GM21515 (cell line): ENCODE measurements around the gene SFTA2.
"Not testable (repeated sequence)": the region's sequence is repeated elsewhere in the genome, so short reads cannot be mapped to it uniquely, and the experiment has no call there.

Experiments used
- ATAC-seq: cut with Tn5 transposase; IDR thresholded peaks from one replicate; pipeline ENCODE4 v1.9.1; 2021; ENCODE audit not compliant: unreplicated experiment

The SFTA2 gene

GRCh38 chr6:30944051-30944450 is 12.1 kb upstream of the SFTA2 start:
- ATAC-seq, result no peak

- ATAC-seq, result no peak
Measured at GRCh38 chr6:30942338-30943060, 10.5 kb upstream of the SFTA2 start.

DNA sequence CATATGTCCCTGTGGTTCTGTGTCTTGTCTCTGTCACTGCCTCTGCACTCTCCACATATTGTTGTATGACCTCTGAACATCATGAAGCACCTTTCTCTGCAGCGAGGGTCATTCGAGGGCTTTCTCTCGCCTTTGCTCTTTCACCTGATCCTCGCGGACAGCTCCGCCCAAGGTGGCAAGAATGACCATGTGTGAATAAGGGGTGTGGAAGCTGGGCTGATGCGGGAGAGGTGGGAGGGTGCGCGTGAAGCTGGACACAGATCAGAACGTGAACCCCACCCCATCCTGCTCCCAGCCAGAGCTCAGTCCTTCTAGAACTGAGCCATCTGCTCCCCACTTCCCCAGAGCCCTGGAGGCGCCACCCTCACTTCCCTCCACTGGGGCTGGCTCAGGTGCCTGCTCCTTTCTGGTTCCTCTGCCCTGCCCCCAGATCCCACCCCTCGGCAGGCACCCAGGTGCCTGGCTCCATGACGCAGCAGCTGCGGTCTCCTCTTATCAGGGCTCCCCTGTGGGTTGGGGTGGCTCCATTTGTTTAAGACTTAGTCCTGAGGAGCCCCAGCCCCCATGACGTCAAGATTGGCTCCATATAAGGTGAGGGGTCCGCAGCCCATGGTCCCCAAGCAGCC is 8.5 kb upstream of the SFTA2 start, which contains the start of gene MUCL3:
Gene MUCL3, plus strand, starts transcription at position 613 of the 626 bp plus-strand sequence. CDS start 27 bp downstream, outside the sequence.
- no peak for ATAC-seq

- ATAC-seq, result no peak
Measured at GRCh38 chr6:30939473-30939872, 7.5 kb upstream of the SFTA2 start.

- ATAC-seq, result no peak
Measured at GRCh38 chr6:30938730-30939129, 6.8 kb upstream of the SFTA2 start.

DNA sequence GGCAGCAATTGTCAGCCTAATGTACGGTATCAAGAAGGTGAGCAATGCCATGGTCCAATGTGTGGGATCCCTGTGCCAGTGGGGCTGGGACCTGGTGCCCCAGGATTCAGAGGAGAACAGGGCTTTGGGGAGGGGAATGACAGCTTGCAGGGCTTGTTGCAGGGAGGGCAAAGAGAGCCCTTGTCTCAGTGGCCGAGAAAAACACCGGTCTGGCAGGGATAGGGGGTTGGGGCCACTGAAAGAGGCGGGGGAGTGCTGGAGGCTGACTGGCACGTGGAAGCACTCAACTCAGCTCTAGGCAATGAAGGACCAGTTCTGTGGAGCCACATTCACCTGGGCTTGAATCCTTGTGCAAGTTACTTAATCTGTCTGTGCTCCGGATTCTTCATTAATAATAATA is 5.3 kb upstream of the SFTA2 start:
- ATAC-seq, result no peak

DNA sequence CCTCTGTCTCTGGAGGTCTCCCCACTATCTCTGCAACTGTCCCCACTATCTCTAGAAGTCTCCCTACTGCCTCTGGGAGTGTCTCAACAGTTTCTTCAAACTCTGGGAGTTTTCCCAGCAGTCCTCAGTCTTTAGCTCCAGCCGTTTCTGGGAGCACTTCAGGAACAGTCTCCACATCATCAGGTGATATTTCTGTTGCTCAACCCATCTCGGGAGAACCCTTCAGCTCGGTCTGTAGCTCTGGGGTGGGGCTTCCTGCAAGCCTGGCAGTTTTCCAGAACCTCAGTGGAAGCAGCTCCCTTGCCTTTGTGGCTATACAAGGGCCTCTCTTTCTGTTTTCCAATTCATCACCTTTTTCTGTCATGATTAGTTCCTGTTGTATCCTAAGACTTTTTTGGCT is 3.0 kb upstream of the SFTA2 start:
- no peak for ATAC-seq

DNA sequence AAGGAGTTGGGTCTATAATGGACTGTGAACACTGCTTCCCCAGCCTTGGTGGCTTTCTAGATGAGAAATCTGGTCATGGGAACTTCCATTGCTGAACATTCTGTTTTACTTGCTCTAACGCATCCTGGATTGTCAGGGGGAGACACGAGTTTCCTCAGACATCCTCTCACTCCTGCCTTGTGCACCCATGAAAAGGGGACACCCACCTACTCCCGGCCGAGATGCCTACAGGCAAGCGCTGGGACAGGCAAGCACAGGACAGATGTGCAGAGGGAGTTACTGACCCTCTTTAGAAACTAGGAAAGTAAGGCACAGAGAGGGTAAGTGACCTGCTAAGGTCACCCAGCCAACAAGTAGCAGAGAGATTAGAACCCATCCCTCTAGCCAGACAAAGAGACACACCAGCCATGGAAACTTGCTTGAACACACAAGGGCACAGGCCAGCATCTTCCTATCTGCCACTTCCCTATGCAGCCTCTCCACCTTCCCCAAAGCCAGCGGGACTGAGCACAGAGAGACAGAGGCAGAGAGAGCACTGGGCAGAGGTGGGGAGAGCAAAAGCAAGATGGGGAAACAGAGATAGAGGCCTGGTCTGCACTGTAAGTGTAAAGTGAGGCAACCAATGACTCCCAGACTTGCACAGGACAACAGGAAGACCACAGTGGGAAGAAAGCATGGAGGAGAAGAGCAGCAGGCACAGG is 845 bp upstream of the SFTA2 start:
- no peak for ATAC-seq

GRCh38 chr6:30931272-30931671 is 698 bp downstream of the SFTA2 start:
- ATAC-seq, result no peak

DNA sequence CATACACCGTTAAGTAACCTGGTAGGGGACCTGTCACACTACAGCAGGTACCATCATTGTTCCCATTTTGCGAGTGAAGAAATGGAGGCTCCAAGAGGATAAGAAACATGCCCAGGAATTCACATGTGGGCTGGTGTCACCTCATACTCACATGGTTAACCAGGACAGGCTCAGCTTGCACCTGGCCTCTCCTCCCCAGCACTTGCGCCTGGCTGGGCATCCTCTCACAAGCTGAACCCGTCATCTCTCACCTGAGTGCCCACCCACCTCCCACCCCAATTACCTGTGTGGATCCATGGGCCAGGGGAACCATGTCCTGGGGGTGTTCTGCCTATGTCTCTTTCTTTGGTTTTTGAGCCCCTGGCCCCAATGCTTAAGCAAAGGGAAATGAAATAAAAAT is 1.5 kb downstream of the SFTA2 start:
- ATAC-seq, result no peak

GRCh38 chr6:30928677-30929076 is 3.3 kb downstream of the SFTA2 start:
- ATAC-seq, result no peak

GRCh38 chr6:30927080-30927479 is 4.9 kb downstream of the SFTA2 start:
- not testable (repeated sequence) for ATAC-seq

GRCh38 chr6:30926644-30927043 is 5.3 kb downstream of the SFTA2 start:
- no peak for ATAC-seq

DNA sequence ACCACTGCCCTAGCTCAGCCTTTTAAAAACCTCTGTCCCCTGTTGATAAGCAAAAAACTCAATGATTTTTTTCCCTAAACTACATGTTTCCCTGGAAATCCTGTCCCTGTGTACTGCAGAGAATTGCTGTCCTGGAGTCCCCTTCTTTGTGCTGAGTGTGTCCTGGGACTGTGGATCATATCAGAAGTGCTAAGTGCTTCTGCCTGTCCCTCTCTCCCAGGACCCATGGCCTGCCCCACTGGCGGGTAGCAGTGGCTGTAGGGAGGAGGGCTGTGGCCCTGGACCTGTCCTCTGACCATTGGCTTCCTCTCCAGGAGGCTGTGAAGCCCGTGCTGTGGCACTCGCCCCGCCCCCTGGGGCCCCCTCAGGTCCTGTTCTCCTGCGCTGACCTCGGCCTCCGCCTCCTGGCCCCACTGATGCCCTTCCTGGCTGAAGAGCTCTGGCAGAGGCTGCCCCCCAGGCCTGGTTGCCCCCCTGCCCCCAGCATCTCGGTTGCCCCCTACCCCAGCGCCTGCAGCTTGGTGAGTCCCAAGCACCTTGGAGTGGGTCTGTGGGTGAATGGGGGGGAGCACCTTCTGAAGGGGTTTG is 7.8 kb downstream of the SFTA2 start:
- ATAC-seq, result not testable (repeated sequence)

- ATAC-seq, result no peak
Measured at GRCh38 chr6:30922447-30922852, 9.5 kb downstream of the SFTA2 start.

GRCh38 chr6:30918670-30919069 is 13.3 kb downstream of the SFTA2 start:
- no peak for ATAC-seq

DNA sequence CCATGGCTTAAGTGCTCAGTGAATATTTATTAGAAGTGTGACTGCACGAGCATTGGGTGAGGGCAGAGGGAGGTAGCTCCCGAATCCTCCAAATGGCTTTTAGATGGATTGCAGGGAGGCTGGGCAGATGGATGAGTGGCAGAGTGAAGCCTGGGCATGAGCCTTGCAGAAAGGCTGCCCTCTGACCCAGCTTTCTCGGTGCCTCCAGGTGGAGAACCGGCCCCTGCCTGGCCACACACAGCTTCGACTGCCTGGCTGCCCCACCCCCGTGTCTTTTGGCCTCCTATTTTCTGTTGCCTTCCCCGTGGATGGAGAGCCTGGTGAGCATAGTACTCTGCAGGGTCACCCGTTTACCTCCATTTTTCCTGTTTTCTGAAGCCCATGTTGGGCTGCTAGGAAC is 14.5 kb downstream of the SFTA2 start:
- ATAC-seq, result no peak

- no peak for ATAC-seq
Measured at GRCh38 chr6:30917041-30917440, 14.9 kb downstream of the SFTA2 start.

DNA sequence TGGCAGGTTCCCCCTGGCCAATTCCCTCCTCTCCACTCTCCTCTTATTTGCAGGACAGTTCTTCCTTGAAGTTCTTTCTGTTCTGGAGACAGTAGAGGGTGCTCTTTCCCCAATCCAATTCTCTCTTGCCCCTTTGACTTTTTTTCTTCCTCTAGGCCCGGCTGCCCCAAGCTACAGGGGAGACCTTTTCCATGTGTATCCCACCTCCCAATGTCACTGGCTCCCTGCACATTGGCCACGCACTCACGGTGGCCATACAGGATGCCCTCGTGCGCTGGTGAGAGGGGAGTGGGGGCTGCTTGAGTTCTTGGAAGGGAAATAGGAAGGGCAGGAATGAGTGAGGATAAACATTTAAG is 16.4 kb downstream of the SFTA2 start:
- ATAC-seq, result no peak

- ATAC-seq, result no peak
Measured at GRCh38 chr6:30914854-30915590, 16.9 kb downstream of the SFTA2 start.
